AG04450 (cell line): ENCODE measurements around the gene DKK2. TPM values are rescaled to one million over a fixed set of nuclear protein-coding genes. Genes with fewer than 3 reads are reported as not detected.
"Not testable (repeated sequence)": the region's sequence is repeated elsewhere in the genome, so short reads cannot be mapped to it uniquely, and the experiment has no call there.

ENCODE experiments used
- CTCF ChIA-PET: fragments of 300-600, 350-600 bp; formaldehyde crosslinking; extraction: SDS; loops from one replicate; lab custom pipeline; 2022; ENCODE audit warnings: antibody characterized with exemption, inconsistent platforms; lab: Charles Lee
- POLR2A ChIA-PET: fragments of 350-600 bp; formaldehyde crosslinking; extraction: SDS; loops from one replicate; lab custom pipeline; 2021; ENCODE audit warnings: antibody characterized with exemption, inconsistent platforms; lab: Yijun Ruan, JAX
- DNase-seq: peaks from one replicate; pipeline ENCODE4 v3.0.0-alpha.2; 2011; ENCODE audit warnings: low read depth, low spot score
- H3K27ac ChIP-seq: one replicate; pipeline ENCODE4 v1.5.1; 2012; ENCODE audit warnings: low read depth, low read length, control low read depth
- H3K27me3 ChIP-seq: one replicate; pipeline ENCODE4 v1.6.0; 2012; ENCODE audit warnings: low read length; ENCODE audit not compliant: control insufficient read depth, insufficient read depth
- H3K4me3 ChIP-seq: 2 replicates; pipeline ENCODE4 v1.5.1; 2011; ENCODE audit warnings: mild to moderate bottlenecking, low read depth, low read length, control low read depth
- H3K9me3 ChIP-seq: 2 replicates; pipeline ENCODE4 v1.5.1; 2012; ENCODE audit warnings: low read length; ENCODE audit not compliant: control insufficient read depth, insufficient read depth
- polyA plus RNA-seq: library from polyadenylated mRNA; depleted of rRNA; stranded (reverse); fragments of >200 nt; gene quantifications from 2 replicates; pipeline ENCODE4 v1.2.3, GENCODE V29; 2011
- TF ChIP-seq, protein P1 (sequence below): IDR thresholded peaks from 2 replicates; pipeline ENCODE4 v1.5.1; 2011; ENCODE audit warnings: low read depth, low read length, control low read depth, inconsistent platforms

DKK2 gene
- polyA plus RNA-seq, 1 experiment, result 0.74 TPM

DNA sequence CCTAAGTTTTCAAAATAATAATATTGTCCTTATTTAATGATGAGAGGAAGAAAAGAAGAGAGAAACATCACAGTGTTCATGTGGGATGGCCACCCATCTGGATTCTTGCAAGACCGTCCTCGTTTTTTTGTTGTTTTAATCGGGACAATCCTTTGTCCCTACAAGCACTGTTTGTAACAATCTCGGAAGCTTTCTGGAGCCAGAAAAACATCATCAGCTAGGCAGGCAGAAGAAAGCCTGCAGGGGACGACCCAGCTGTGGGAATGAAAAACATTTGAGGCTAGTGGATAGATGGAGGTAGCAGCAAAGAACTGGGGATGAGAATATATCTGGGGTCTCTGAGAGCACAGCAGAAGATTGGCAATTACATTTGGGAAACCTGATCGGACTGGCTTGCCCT lies 105.6 kb downstream of the DKK2 start:
- Histone ChIP-seq H3K27ac (no peak overlapping the region), H3K4me3 (no peak overlapping the region), H3K27me3 (no peaks in the 10 kb centered on the region), H3K9me3 (no peaks in the 10 kb centered on the region)
- TF ChIP-seq, protein P1, sequence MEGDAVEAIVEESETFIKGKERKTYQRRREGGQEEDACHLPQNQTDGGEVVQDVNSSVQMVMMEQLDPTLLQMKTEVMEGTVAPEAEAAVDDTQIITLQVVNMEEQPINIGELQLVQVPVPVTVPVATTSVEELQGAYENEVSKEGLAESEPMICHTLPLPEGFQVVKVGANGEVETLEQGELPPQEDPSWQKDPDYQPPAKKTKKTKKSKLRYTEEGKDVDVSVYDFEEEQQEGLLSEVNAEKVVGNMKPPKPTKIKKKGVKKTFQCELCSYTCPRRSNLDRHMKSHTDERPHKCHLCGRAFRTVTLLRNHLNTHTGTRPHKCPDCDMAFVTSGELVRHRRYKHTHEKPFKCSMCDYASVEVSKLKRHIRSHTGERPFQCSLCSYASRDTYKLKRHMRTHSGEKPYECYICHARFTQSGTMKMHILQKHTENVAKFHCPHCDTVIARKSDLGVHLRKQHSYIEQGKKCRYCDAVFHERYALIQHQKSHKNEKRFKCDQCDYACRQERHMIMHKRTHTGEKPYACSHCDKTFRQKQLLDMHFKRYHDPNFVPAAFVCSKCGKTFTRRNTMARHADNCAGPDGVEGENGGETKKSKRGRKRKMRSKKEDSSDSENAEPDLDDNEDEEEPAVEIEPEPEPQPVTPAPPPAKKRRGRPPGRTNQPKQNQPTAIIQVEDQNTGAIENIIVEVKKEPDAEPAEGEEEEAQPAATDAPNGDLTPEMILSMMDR, result no peak
- no peak for DNase-seq
- POLR2A ChIA-PET, result no interaction called here
- CTCF ChIA-PET, result no interaction called here

- DNase-seq, result no peak
- H3K9me3 ChIP-seq, result no peaks in the 10 kb centered on the region
- TF ChIP-seq, protein P1, result no peak
- ChIA-PET POLR2A (no interaction called here), CTCF (no interaction called here)
- no peaks in the 10 kb centered on the region for H3K27me3 ChIP-seq
- H3K4me3 ChIP-seq, result no peak overlapping the region
- no peak overlapping the region for H3K27ac ChIP-seq
Measured at GRCh38 chr4:106929248-106929647, 106.9 kb downstream of the DKK2 start.

- no peak overlapping the region for H3K27ac ChIP-seq
- H3K9me3 ChIP-seq, result no peaks in the 10 kb centered on the region
- POLR2A ChIA-PET, result no interaction called here
- no peaks in the 10 kb centered on the region for H3K27me3 ChIP-seq
- H3K4me3 ChIP-seq, result no peak overlapping the region
- DNase-seq, result no peak
- TF ChIP-seq, protein P1, result no peak
- CTCF ChIA-PET, result no interaction called here
Measured at GRCh38 chr4:106914223-106914622, 121.9 kb downstream of the DKK2 start.

- no peaks in the 10 kb centered on the region for H3K9me3 ChIP-seq
- H3K27me3 ChIP-seq, result no peaks in the 10 kb centered on the region
- ChIA-PET POLR2A (interaction anchor here (0.6 kb wide), 1 partner anchor 17 kb away, joined by 5 read pairs; no protein-coding TSS in a partner anchor), CTCF (no interaction called here)
- TF ChIP-seq, protein P1, result no peak
- DNase-seq, result no peak
- no peak overlapping the region for H3K4me3 ChIP-seq
- H3K27ac ChIP-seq, result no peak overlapping the region
Measured at GRCh38 chr4:106909486-106910188, 126.5 kb downstream of the DKK2 start.

DNA sequence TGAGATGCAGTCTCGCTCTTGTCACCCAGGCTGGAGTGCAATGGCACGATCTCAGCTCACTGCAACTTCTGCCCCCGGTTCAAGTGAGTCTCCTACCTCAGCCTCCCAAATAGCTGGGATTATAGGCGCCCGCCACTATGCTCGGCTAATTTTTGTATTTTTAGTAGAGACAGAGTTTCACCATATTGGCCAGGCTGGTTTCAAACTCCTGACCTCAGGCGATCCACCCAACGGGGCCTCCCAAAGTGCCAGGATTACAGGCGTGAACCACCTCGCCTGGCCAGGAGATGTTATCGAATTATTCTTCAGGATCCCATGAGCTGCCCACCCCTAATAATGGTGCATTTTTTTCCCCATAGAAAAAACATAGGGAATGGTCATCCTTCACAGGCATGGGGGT lies 128.1 kb downstream of the DKK2 start:
- DNase-seq, H3K27me3 ChIP-seq, CTCF ChIA-PET, H3K27ac ChIP-seq, H3K4me3 ChIP-seq, POLR2A ChIA-PET, H3K9me3 ChIP-seq: not testable (repeated sequence)
